GM12891 (cell line): ENCODE data around the gene KCP.
A peak's percentile ranks its signal among the peaks of the same experiment; 100 is the strongest.

ENCODE experiments used
- DNase-seq: peaks from one replicate; pipeline ENCODE4 v3.0.0; 2011; ENCODE audit warnings: low spot score; ENCODE audit not compliant: insufficient read length
- FAIRE-seq: peaks from 2 replicates; lab custom pipeline; 2011; peaks lifted over from hg19 to GRCh38; lab: Jason Lieb, UNC
- PAX5 ChIP-seq: IDR thresholded peaks from 2 replicates; pipeline ENCODE4 v1.6.1; 2011; ENCODE audit warnings: low read length, moderate library complexity, mild to moderate bottlenecking; ENCODE audit not compliant: insufficient read depth, severe bottlenecking
- POLR2A ChIP-seq: IDR thresholded peaks from 2 replicates; pipeline ENCODE4 v1.6.1; 2011; ENCODE audit warnings: low read depth, low read length, control low read depth
- POLR2AphosphoS5 ChIP-seq: IDR thresholded peaks from 2 replicates; pipeline ENCODE4 v1.6.1; 2011; ENCODE audit warnings: low read depth, low read length, control low read depth
- POU2F2 ChIP-seq: IDR thresholded peaks from 2 replicates; pipeline ENCODE4 v1.6.1; 2011; ENCODE audit warnings: low read depth, mild to moderate bottlenecking, control low read depth, low read length, moderate library complexity
- SPI1 ChIP-seq: IDR thresholded peaks from 2 replicates; pipeline ENCODE4 v1.6.1; 2011; ENCODE audit warnings: low read depth, low read length, control low read depth
- TAF1 ChIP-seq: IDR thresholded peaks from 2 replicates; pipeline ENCODE4 v1.6.1; 2011; ENCODE audit warnings: low read depth, low read length, control low read depth

The KCP gene

GRCh38 chr7:128862571-128863432 is 47.7 kb downstream of the KCP start, which contains the start of gene ATP6V1F:
Gene ATP6V1F (plus strand): TSS chr7:128862856. CDS start chr7:128862905, 49 bp downstream.
- peak; percentile 99 for DNase-seq
- FAIRE-seq = peak; percentile 97
- TF ChIP-seq SPI1 (no peak), TAF1 (peak; percentile 78), POLR2AphosphoS5 (peak; percentile 66; the same call in 1 of the 2 replicates), POU2F2 (peak; percentile 15; the same call in 1 of the 2 replicates), PAX5 (no peak), POLR2A (peak; percentile 72)

GRCh38 chr7:128861957-128862570 is 48.4 kb downstream of the KCP start:
- TF ChIP-seq TAF1 (no peak), POLR2AphosphoS5 (no peak), SPI1 (no peak), POLR2A (no peak), PAX5 (no peak), POU2F2 (no peak)
- DNase-seq (no peak), FAIRE-seq (no peak)

GRCh38 chr7:128860158-128861073 is 50.1 kb downstream of the KCP start:
- DNase-seq (no peak), FAIRE-seq (no peak)
- TF ChIP-seq PAX5 (no peak), POU2F2 (no peak), TAF1 (no peak), POLR2A (no peak), SPI1 (no peak), POLR2AphosphoS5 (no peak)

GRCh38 chr7:128859232-128860157 is 51.0 kb downstream of the KCP start:
- no peak for FAIRE-seq

DNA sequence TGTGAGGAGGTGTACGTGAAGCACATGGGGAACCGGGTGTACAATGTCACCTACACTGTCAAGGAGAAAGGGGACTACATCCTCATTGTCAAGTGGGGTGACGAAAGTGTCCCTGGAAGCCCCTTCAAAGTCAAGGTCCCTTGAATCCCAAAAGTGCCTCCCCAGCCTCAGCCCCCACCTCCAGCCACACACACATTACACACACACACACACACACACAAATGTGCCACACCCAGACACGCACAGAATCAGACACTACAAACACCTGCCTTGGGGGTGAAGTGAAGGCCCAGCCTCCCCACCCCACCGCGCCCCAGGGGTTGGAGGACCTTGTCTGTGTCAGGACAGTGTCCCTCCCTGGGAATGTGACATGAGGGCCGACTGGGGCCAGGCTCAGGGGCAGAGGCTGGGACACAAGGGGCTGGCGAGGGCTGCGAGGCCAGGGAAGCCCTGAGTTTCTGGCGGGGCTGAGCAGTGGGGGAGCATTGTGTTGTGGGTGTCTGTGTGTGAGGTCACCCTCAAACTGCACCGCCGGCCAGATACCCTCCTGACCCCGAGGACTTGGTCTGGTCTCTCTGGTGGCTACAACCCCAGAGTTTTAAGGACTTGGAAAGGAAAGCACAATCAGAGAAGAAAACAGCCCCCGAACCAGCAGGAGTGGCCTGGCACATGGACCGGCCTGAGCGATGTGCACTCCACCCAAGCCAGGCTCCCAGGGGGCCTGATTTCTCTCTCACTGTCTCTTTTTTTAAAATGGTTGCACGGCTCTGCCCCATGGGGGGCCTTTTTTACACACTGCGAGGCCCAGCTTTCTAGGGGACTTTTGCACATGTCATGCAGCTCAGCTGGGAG is 51.9 kb downstream of the KCP start:
- no peak for FAIRE-seq
- TF ChIP-seq POU2F2 (no peak), POLR2A (no peak), SPI1 (no peak), TAF1 (no peak), POLR2AphosphoS5 (no peak), PAX5 (no peak)
- no peak for DNase-seq

More at GRCh38 chr7:128859232-128860157, 51.0 kb downstream of the KCP start:
- no peak for TF ChIP-seq PAX5
- TF ChIP-seq TAF1 = no peak
- no peak for TF ChIP-seq SPI1
- TF ChIP-seq POLR2A = no peak
- TF ChIP-seq POLR2AphosphoS5 = no peak
- TF ChIP-seq POU2F2 = no peak
- DNase-seq = no peak

- no peak for FAIRE-seq
- DNase-seq = no peak
- TF ChIP-seq SPI1 (no peak), PAX5 (no peak), POLR2A (no peak), POU2F2 (no peak)
Measured at GRCh38 chr7:128856001-128856718, 54.3 kb downstream of the KCP start.

GRCh38 chr7:128855559-128855958 is 55.0 kb downstream of the KCP start:
- DNase-seq (no peak), FAIRE-seq (no peak)
- no peak for TF ChIP-seq POLR2AphosphoS5
- TF ChIP-seq PAX5 = no peak
